Smooth muscle cell (in vitro differentiated cells): ENCODE results near the gene ENTPD5. TPM values are rescaled to one million over a fixed set of nuclear protein-coding genes. Genes with fewer than 3 reads are reported as not detected.
"Not testable (repeated sequence)": the region's sequence is repeated elsewhere in the genome, so short reads cannot be mapped to it uniquely, and the experiment has no call there.

ENCODE experiments used
- DNase-seq: peaks from one replicate; lab custom pipeline; 2025; ENCODE audit not compliant: unreplicated experiment; lab: John Stamatoyannopoulos, UW
- H2AFZ ChIP-seq: fragments of 200-600 bp; sonication (generic); 2 replicates; pipeline ENCODE4 v1.6.0; 2016; ENCODE audit warnings: antibody characterized with exemption, low read depth, mild to moderate bottlenecking
- H3F3A ChIP-seq: fragments of 200-600 bp; sonication (generic); 2 replicates; pipeline ENCODE4 v1.6.0; 2017; ENCODE audit warnings: antibody characterized with exemption, low read depth
- H3K27ac ChIP-seq: fragments of 200-600 bp; sonication (generic); 2 replicates; pipeline ENCODE4 v1.5.1; 2016; ENCODE audit warnings: low read depth, mild to moderate bottlenecking
- H3K27me3 ChIP-seq: fragments of 200-600 bp; sonication (generic); 2 replicates; pipeline ENCODE4 v1.6.1; 2016; ENCODE audit warnings: low read depth, mild to moderate bottlenecking
- H3K36me3 ChIP-seq: fragments of 200-600 bp; sonication (generic); 2 replicates; pipeline ENCODE4 v1.5.1; 2016; ENCODE audit warnings: low read depth
- H3K4me1 ChIP-seq: fragments of 200-600 bp; sonication (generic); 2 replicates; pipeline ENCODE4 v1.5.1; 2016; ENCODE audit warnings: low read depth
- H3K4me2 ChIP-seq: fragments of 200-600 bp; sonication (generic); 2 replicates; pipeline ENCODE4 v1.6.0; 2016; ENCODE audit warnings: mild to moderate bottlenecking
- H3K4me3 ChIP-seq: fragments of 200-600 bp; sonication (generic); 2 replicates; pipeline ENCODE4 v1.5.1; 2016; ENCODE audit warnings: mild to moderate bottlenecking
- H3K79me2 ChIP-seq: fragments of 200-600 bp; sonication (generic); 2 replicates; pipeline ENCODE4 v1.6.0; 2016; ENCODE audit warnings: low read depth, mild to moderate bottlenecking
- H3K9ac ChIP-seq: fragments of 200-600 bp; sonication (generic); 2 replicates; pipeline ENCODE4 v1.6.0; 2016; ENCODE audit warnings: low read depth
- H3K9me3 ChIP-seq: fragments of 200-600 bp; sonication (generic); replicated peaks from 2 replicates; pipeline ENCODE4 v1.5.1; 2016; ENCODE audit warnings: low read depth
- H4K20me1 ChIP-seq: fragments of 200-600 bp; sonication (generic); 2 replicates; pipeline ENCODE4 v1.6.0; 2016; ENCODE audit warnings: low read depth
- CTCF ChIP-seq: fragments of 200-600 bp; sonication (generic); IDR thresholded peaks from 2 replicates; pipeline ENCODE4 v1.5.1; 2017; ENCODE audit warnings: borderline replicate concordance, mild to moderate bottlenecking, antibody characterized with exemption; ENCODE audit not compliant: insufficient read depth, poor library complexity, severe bottlenecking
- WGBS: methylation state at CpG from one replicate; pipeline ENCODE4 v1.1.7; 2016; ENCODE audit warnings: low lambda C conversion rate; 5-methylcytosine and 5-hydroxymethylcytosine counted together
- polyA plus RNA-seq: library from polyadenylated mRNA; unstranded; fragments of >200 nt; fragmentation: Nextera tagmentation; extraction: Ambion mirVana; gene quantifications from 2 replicates; pipeline ENCODE4 v1.2.1, GENCODE V29; 2016
- total RNA-seq: library from RNA; depleted of rRNA; stranded (reverse); fragments of >200 nt; gene quantifications from 2 replicates; pipeline ENCODE4 v1.2.3, GENCODE V29; 2014

ENTPD5 gene
- total and polyA plus RNA-seq, 2 experiments from 2014 or later, result 9.1 to 9.8 TPM

- TF ChIP-seq CTCF, result no peak
- Histone ChIP-seq H3K9ac (no peak overlapping the region), H3K4me1 (no peaks in the 10 kb centered on the region), H3K36me3 (no peaks in the 10 kb centered on the region), H3K4me3 (no peak overlapping the region), H3K79me2 (no peaks in the 10 kb centered on the region), H3K27me3 (no peaks in the 10 kb centered on the region), H2AFZ (no peak overlapping the region), H3K27ac (no peak overlapping the region), H3K4me2 (no peak overlapping the region), H3K9me3 (no peaks in the 10 kb centered on the region), H4K20me1 (no peaks in the 10 kb centered on the region), H3F3A (no peaks in the 10 kb centered on the region)
- no peak for DNase-seq
- WGBS, result 92% methylated on average over 2 of the region's 2 CpGs
Measured at GRCh38 chr14:74008843-74009499, 10.1 kb downstream of the ENTPD5 start.

- not testable (repeated sequence) for H3K79me2 ChIP-seq, H3K27me3 ChIP-seq, H3K4me1 ChIP-seq, H3K9me3 ChIP-seq, DNase-seq, H3K4me3 ChIP-seq, H3K4me2 ChIP-seq, H4K20me1 ChIP-seq, H3K36me3 ChIP-seq, H2AFZ ChIP-seq, H3K27ac ChIP-seq, H3F3A ChIP-seq, H3K9ac ChIP-seq
- WGBS, result 100% methylated on average over 3 of the region's 3 CpGs
Measured at GRCh38 chr14:74005664-74006063, 13.4 kb downstream of the ENTPD5 start.

- Histone ChIP-seq H3K79me2 (no peaks in the 10 kb centered on the region), H2AFZ (no peak overlapping the region), H3K36me3 (no peaks in the 10 kb centered on the region), H3K27me3 (no peaks in the 10 kb centered on the region), H3K9ac (no peak overlapping the region), H3K9me3 (no peaks in the 10 kb centered on the region), H4K20me1 (no peaks in the 10 kb centered on the region), H3K27ac (no peak overlapping the region), H3K4me1 (no peaks in the 10 kb centered on the region), H3K4me3 (no peak overlapping the region), H3K4me2 (no peak overlapping the region), H3F3A (no peaks in the 10 kb centered on the region)
- 100% methylated on average over 2 of the region's 2 CpGs for WGBS
- TF ChIP-seq CTCF, result no peak
- DNase-seq, result no peak
Measured at GRCh38 chr14:73998726-73999125, 20.4 kb downstream of the ENTPD5 start.

- H3K36me3 ChIP-seq, result no peaks in the 10 kb centered on the region
- H4K20me1 ChIP-seq, result no peaks in the 10 kb centered on the region
- H3K9ac ChIP-seq, result no peak overlapping the region
- no peaks in the 10 kb centered on the region for H3F3A ChIP-seq
- 92% methylated on average over 7 of the region's 7 CpGs for WGBS
- no peak overlapping the region for H3K4me2 ChIP-seq
- H3K79me2 ChIP-seq, result no peaks in the 10 kb centered on the region
- H3K9me3 ChIP-seq, result no peaks in the 10 kb centered on the region
- H3K4me3 ChIP-seq, result no peak overlapping the region
- H3K27me3 ChIP-seq, result no peaks in the 10 kb centered on the region
- H3K4me1 ChIP-seq, result no peaks in the 10 kb centered on the region
- no peak overlapping the region for H2AFZ ChIP-seq
- no peak for TF ChIP-seq CTCF
- H3K27ac ChIP-seq, result no peak overlapping the region
- no peak for DNase-seq
Measured at GRCh38 chr14:73997944-73998447, 21.1 kb downstream of the ENTPD5 start.
